HG02571 (cell line): ENCODE measurements around the gene ANXA5.
A peak's percentile ranks its signal among the peaks of the same experiment; 100 is the strongest.
"Not testable (repeated sequence)": the region's sequence is repeated elsewhere in the genome, so short reads cannot be mapped to it uniquely, and the experiment has no call there.

Experiments used
- ATAC-seq: cut with Tn5 transposase; IDR thresholded peaks from one replicate; pipeline ENCODE4 v1.9.1; 2021; ENCODE audit warnings: mild to moderate bottlenecking, moderate library complexity; ENCODE audit not compliant: unreplicated experiment

ANXA5 gene

DNA sequence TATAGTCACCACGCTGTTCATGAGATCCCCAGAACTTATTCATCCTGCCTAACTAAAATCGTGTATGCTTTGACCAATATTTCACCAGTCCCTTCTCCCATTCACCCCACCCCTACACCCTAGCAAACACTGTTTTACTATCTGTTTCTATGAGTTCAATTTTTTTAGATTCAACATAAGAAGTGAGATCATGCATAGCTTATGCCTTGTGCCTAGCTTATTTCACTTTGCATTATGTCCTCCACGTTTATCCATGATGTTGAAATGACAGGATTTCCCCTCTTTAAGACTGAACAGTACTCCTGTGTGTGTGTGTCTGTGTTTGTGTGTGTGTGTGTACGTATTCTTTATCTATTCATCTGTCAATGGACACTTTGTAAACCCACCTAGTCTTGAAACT is 16.8 kb downstream of the ANXA5 start:
- no peak for ATAC-seq

- ATAC-seq, result no peak
Observed at GRCh38 chr4:121679267-121679666, 17.5 kb downstream of the ANXA5 start.

DNA sequence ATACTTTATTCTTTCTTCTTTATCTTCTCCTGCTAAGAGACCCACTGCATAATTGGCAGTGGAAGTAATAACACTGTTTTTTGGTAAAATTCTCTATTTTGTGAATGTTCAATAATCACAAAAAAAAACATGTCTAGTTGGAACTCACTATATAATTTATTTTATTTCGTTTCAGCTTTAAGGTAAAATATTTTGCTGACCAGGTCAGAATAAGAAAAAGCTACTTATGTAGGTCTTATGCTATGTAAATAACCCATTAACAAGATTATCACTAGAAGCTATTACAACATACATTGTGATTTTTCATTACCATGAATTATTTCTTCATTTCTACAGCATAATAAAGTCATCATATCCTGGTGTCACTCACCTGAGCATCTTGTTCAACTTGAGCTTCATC is 19.3 kb downstream of the ANXA5 start:
- ATAC-seq, result no peak

DNA sequence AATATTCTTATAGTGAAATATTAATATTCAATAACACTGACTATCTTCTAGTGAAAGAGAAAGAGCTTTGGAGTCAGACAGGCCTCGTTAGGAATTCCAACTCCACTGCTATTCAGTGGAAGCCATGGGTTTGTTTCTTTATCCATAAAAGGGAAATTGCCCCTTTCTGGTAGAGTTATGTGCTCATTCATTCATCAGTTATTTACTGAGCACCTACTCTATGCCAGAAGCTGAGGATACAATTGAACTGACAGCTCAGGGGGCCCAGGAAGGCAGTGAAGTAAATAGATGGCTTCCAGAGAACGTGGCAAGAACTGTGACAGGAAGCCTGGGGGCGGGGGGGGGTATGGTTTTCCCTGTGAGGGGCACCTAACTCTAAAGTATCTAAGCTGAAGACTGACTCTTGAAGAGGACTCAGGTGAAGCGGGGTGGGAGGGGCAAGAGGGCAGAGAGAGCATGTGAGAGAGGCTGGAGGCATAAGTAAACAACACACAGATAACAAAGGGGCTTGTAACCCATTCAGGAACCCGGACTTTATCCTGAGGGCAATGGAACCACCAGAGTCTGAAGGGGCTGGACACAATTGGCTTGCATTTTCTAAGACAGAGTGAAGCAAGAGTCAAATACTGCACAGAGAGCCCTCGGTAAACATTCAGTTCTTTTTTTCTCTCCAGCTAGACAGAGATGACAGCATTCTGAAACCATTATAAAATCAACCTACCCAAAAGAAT is 20.3 kb downstream of the ANXA5 start:
- ATAC-seq, result no peak

DNA sequence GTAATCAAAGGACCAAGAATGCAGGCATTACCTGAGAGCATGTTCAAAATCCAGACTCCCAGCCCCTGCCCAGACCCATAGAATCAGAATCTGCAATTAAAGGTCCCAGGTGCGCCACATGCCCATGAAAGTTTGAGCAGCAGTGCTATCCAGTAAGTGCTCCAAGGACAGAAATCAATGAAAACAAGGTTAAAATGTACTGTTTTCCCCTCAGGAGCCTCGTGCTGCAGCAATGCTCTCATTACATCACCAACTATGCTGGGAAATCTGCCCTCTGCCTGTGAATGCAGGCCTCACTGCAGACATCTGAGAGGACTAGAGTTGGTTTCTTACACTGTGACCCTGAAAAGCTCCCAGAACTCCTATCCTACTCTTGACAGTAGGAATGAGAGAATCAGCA is 21.1 kb downstream of the ANXA5 start:
- ATAC-seq, result no peak

DNA sequence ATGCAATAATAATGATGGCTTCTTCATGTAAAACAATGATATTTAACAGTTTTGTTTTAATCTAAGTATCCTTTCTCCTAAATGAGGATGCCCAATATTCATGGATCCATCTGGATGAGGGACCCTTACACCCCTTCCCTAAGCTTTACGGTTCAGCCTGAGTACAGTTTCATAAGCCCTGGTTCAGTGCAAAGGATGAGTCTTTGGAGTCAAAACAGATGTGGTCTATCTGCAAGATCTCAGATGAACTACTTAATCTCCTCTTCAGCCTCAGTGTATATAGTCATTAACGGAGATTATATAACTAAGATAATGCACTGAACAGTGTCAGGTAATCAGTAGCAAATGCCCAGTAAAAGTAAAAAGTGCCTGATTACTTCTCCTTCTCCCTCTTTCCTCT is 22.1 kb downstream of the ANXA5 start:
- no peak for ATAC-seq

- no peak for ATAC-seq
Observed at GRCh38 chr4:121674191-121674590, 22.6 kb downstream of the ANXA5 start.

- ATAC-seq, result no peak
Observed at GRCh38 chr4:121669163-121669550, 27.6 kb downstream of the ANXA5 start.

GRCh38 chr4:121668368-121669162 is 28.2 kb downstream of the ANXA5 start:
- ATAC-seq, result no peak

DNA sequence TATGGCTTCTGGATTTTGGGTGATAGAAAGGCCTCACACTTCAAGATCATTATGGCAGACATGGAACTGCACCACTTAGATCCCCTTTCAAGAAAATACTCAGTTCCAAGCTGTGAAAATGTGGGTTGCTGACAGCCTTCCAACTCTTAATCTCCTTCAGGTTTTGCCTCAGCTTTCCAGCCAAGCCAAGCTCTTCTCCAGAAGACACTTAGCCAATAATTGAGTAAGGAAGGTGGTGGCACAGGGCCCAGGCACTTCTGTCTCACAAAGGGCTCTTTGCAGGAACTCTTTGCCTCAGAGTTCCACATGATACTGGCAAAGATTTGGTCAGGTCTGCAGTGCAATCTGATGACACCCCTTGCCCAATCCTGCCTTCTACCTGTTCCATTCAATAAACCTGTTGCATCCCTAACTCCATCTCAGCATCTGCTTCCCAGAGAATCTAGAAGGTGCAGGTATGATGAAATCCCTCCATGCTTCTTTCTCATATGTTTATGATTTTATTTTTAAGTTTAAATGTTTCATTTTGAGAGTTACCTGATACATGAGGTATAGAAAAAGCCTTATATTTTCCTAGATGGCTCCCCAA is 30.6 kb downstream of the ANXA5 start:
- ATAC-seq, result no peak

DNA sequence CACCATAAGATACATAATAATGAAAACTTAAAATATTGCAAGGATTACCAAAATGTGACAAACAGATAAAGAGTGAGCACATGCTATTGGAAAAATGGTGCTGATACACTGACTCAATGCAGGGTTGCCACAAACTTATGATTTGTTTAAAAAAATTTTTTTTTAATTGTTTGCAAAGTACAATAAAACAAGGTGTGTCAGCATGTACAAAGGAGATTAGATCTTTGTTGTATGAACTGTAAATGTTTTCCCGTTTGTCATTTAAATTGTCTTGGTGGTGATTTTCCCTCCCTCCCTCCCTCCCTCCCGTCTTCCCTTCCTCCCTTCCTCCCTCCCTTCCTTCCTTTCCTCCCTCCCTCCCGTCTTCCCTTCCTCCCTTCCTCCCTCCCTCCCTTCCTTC is 31.4 kb downstream of the ANXA5 start:
- ATAC-seq, result no peak

DNA sequence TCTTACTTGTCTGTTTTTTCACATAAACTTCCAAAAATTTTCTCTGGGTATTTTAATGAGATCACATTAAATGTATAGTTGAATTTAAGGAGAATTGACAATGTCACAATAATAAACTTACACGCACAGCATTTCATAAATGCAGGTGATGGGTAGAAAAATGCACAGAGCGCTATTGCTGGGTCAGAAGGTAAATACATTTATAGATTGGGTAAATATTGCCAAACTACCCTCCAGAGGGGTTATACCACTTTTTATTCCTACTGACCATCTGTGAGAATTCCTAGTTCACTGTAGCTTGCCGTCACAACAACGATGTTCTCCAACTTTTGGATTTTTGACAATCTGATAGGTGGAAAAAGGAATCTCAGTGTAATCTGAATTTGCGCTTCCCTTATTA is 34.6 kb downstream of the ANXA5 start:
- no peak for ATAC-seq

DNA sequence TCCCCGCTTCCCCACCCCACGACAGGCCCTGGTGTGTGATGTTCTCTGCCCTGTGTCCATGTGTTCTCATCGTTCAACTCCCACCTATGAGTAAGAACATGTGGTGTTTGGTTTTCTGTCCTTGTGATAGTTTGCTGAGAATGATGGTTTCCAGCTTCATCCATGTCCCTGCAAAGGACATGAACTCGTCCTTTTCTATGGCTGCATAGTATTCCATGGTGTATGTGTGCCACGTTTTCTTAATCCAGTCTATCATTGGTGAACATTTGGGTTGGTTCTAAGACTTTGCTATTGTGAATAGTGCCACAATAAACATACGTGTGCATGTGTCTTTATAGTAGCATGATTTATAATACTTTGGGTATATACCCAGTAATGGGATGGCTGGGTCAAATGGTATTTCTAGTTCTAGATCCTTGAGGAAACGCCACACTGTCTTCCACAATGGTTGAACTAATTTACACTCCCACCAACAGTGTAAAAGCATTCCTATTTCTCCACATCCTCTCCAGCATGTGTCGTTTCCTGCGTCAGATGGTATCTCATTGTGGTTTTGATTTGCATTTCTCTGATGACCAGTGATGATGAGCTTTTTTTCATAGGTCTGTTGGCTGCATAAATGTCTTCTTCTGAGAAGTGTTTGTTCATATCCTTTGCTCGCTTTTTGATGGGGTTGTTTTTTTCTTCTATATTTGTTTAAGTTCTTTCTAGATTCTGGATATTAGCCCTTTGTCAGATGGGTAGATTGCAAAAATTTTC is 36.4 kb downstream of the ANXA5 start:
- not testable (repeated sequence) for ATAC-seq

- no peak for ATAC-seq
Observed at GRCh38 chr4:121658125-121658524, 38.7 kb downstream of the ANXA5 start.

GRCh38 chr4:121656269-121656641 is 40.5 kb downstream of the ANXA5 start:
- no peak for ATAC-seq

- ATAC-seq, result no peak
Observed at GRCh38 chr4:121655320-121656268, 41.2 kb downstream of the ANXA5 start.

DNA sequence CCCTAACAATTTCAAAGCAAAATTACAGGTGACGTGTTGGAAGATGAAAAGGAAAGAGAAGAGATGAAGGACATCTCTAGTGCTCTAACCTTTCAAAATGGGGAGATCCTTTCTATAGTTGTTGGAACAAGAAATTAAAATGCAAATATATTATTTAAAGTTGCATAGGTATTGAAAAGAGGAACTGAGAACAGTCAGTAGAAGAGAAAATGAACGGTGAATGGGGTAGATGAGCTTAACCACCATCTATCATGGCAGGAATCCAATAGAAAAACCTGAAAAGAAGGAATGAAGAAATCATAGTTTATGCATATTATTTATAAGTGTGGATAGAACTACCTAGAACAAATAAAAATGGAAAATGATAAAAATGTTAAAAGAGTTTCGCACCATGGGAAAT is 42.0 kb downstream of the ANXA5 start:
- ATAC-seq, result peak; percentile 89

- ATAC-seq, result no peak
Observed at GRCh38 chr4:121653986-121654385, 42.8 kb downstream of the ANXA5 start.

DNA sequence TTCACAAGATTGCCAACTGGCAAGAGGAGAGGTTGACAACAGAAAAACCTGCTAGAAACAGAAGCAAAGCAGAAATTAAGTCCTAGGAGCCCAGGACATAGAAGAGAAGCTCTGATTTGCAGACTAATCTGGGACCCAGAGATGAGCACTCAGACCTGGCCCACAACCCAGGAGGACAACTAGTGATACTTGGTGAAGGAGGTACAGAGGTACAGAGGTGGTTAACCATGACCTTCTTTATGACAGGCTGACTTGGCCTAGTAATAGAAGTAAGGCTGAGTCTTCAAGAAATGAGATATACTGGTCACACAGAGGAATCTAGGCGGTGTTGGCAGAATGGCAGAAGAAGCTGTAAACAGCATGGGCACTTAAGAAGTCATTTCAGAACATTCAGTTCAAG is 43.6 kb downstream of the ANXA5 start:
- ATAC-seq, result no peak

DNA sequence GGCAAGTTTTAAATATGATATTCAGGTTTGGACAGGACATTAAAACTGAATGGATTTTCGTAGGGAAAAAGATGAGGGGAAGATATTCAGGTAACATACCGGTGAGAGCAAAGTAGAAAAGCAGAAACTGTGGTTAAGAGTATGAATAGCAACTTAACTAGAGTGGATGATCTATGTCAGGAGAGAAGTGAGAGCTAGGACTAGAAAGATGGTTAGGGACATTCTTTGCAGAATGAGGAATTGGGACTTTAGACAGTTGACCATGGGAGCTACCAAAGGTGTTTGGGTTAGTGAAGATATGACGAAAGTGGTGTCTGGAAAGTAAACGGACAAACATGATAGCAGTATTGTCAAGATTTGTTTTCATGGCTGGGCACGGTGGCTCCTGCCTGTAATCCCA is 45.2 kb downstream of the ANXA5 start:
- no peak for ATAC-seq
